Right ventricle myocardium superior (tissue), 1 donor: Measurements from ENCODE around the gene PLP1. TPM values are rescaled to one million over a fixed set of nuclear protein-coding genes. Genes with fewer than 3 reads are reported as not detected.
"Not testable (repeated sequence)": the region's sequence is repeated elsewhere in the genome, so short reads cannot be mapped to it uniquely, and the experiment has no call there.

Experiments
- ATAC-seq: fragments of 200-7000 bp; cut with Tn5 transposase; one replicate; pipeline ENCODE4 v1.9.1; 2020; ENCODE audit warnings: mild to moderate bottlenecking; ENCODE audit not compliant: poor library complexity
- DNase-seq: peaks from one replicate; pipeline ENCODE4 v3.0.0-alpha.2; 2020
- intact Hi-C: fragments of 100-400 bp; cut with DNase I; formaldehyde crosslinking; loops from one replicate; pipeline ENCODE4 v1.11.2; 2022
- total RNA-seq: library from RNA; stranded (reverse); fragmentation: NEBNext Ultra II Directional; extraction: Animal tissue kit (Norgen Biotek cat#: 25700); gene quantifications from one replicate; pipeline ENCODE4 v1.2.1, GENCODE V29; 2021
- donor health status: DM: no; HTN: yes; CAD: no; lungs with severe emphysema.

Gene PLP1
- total RNA-seq, 1 donor from 2014 or later, result 10.0 TPM

- intact Hi-C loops, result loop anchor here (10.0 kb wide), 1 partner anchor 112 kb away; no protein-coding TSS in a partner anchor
- not testable (repeated sequence) for ATAC-seq, DNase-seq
These were observed 40.5 kb downstream of the PLP1 start for GRCh38 chrX:103817101-103817500.

GRCh38 chrX:103817502-103817901 lies 40.9 kb downstream of the PLP1 start:
- intact Hi-C loops, result loop anchor here (10.0 kb wide), 1 partner anchor 113 kb away; no protein-coding TSS in a partner anchor
- DNase-seq (no peak), ATAC-seq (no peak)

DNA sequence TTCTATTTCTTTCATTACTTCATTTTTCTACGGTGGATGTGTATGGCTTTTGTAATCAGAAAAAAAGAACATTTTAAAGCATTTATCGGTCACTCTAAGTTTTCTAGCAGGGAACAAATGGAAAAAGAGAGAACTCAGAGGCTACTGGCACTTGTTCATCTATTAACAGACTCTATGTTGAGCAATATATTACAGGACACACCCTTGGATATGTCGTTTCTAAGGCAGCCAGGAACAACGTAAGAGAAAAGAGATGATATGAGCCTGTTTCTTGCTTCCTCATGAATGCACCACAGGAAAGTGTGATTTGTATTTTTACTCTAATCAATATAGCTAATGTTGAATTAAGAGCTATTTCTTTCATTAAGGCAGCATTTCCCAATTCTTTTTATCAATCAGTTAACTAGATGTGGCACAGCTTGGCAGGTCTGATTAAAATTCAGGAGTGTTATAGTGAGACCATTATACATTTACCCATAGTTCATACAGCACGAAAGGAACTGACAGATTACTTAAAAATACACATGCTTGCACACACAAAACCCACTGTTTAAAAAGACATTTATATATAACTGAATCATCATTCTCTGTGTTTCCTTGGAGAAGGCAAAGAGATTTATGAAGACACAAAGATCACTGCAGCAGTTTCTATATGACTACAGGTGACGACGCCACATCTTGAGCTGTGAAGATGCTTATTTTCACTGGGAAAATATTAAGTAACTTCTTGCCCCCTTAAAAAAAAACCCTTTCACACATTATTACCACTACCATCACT lies 42.4 kb downstream of the PLP1 start:
- DNase-seq (no peak), ATAC-seq (no peak)
- intact Hi-C loops, result loop anchor here (10.0 kb wide), 1 partner anchor 114 kb away; no protein-coding TSS in a partner anchor

DNA sequence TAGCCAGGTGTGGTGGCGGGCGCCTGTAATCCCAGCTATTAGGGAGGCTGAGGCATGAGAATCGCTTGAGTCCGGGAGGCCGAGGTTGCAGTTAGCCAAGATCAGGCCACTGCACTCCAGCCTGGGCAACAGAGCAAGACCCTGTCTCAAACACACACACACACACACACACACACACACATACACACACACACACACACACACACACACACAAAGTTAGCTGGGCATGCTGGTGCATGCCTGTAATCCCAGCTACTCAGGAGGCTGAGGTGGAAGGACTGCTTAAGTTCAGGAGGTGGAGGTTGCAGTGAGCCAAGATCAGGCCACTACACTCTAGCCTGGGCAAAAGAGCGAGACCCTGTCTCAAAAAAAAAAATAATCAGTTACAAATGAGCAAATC lies 44.2 kb downstream of the PLP1 start:
- intact Hi-C loops, DNase-seq, ATAC-seq: not testable (repeated sequence)

GRCh38 chrX:103823591-103823990 lies 47.0 kb downstream of the PLP1 start:
- no peak for ATAC-seq
- DNase-seq, result no peak
- intact Hi-C loops, result no loop called here

- intact Hi-C loops, result no loop called here
- no peak for DNase-seq
- no peak for ATAC-seq
These were observed 49.2 kb downstream of the PLP1 start for GRCh38 chrX:103825881-103826280.

DNA sequence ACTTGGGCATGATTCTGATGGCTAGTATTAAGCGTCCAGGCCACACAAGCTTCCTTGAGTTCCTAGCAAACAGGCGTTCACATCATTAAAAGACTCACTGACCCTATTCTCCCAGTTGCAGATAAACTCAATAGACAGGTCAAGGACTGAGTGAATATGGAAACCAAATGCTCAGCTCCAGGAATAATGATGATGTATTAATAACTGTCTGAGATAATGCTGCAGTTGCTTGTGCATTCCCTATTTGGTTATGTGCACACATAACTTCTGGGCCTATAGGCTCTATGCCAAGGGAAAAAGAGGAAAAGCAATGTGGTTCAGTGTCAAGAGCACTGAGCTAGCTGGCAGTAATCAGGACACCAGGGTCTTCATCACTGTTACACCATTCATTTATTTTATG lies 51.9 kb downstream of the PLP1 start:
- intact Hi-C loops, result no loop called here
- ATAC-seq, result peak; percentile 63
- no peak for DNase-seq

DNA sequence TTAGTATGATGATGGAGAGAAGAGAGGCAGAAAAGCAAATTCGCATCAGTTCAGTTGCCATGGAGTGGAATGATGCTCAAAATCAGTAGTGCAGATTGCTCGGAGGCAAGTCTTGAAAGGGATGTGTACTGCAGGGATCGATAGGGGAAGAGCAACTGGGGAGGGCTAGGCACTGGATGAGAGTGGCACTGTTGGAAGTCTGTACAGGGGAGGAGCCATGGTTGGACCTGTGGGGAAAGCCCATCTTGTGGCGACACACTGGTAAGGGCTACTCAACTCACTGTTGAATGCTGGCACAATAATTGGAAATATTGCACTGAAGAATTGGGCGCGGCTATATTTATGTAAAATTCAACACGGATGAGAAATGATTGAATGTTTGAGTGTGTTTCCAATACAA lies 54.2 kb downstream of the PLP1 start:
- intact Hi-C loops, result no loop called here
- peak; percentile 28 for ATAC-seq

DNA sequence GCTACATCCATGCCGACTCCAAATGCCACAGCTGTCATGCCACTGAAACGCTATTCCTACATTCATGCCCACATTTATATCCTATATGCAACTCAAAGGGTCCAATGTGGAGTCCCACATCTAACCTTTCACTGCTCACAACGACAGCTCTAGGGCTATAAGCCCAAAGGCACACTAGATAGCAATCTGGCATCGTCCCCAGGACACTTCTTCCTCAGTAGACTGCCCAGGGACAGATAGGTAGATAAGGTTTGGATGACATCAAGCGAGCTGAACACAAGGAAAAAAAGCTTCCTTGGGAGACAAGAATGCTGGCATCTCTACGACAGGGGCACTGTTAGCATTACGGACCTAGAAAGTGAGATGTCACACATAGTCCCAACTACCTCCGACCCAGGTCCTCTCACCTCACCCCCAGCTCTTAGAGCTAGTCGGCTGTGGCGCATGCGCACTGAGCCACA lies 54.7 kb downstream of the PLP1 start:
- intact Hi-C loops, result no loop called here
- no peak for DNase-seq
- ATAC-seq, result peak; percentile 94

More for the DNA sequence above, 54.2 kb downstream of the PLP1 start:
- no peak for DNase-seq

GRCh38 chrX:103831803-103832544 lies 55.3 kb downstream of the PLP1 start, which contains the start of gene RAB9B:
RAB9B (minus strand) TSS chrX:103832257; CDS start chrX:103825784, 6,473 bp downstream.
- DNase-seq (peak; percentile 83), ATAC-seq (peak; percentile 85)
- intact Hi-C loops, result no loop called here

- intact Hi-C loops, result no loop called here
- DNase-seq (no peak), ATAC-seq (no peak)
These were observed 62.8 kb downstream of the PLP1 start for GRCh38 chrX:103839404-103839803.

Other genes with a start within 250 kb of the PLP1 start
- 57.3 TPM for gene TCEAL4, start 191.3 kb upstream of the PLP1 start, total RNA-seq
- 14.8 TPM for gene TCEAL3, start 168.9 kb upstream of the PLP1 start, total RNA-seq
- gene TCEAL1, start 147.9 kb upstream of the PLP1 start, total RNA-seq, result 19.2 TPM
- gene MORF4L2, start 90.1 kb upstream of the PLP1 start, total RNA-seq, result 160 TPM
- gene TMEM31, start 65.9 kb upstream of the PLP1 start, total RNA-seq, result not detected
- gene RAB9B, start 55.4 kb downstream of the PLP1 start, total RNA-seq, result 28.0 TPM
- 0.43 TPM for gene TMSB15B, start 185.8 kb downstream of the PLP1 start, total RNA-seq
- not detected for gene H2BW1, start 236.9 kb downstream of the PLP1 start, total RNA-seq